Bronchial epithelial cell (primary cell): Measurements from ENCODE around the gene OPCML. TPM values are rescaled to one million over a fixed set of nuclear protein-coding genes. Genes with fewer than 3 reads are reported as not detected.

ENCODE experiments used
- DNase-seq: peaks from one replicate; pipeline ENCODE4 v3.0.0-alpha.2; 2010; ENCODE audit warnings: low read depth
- FAIRE-seq: peaks from 2 replicates; lab custom pipeline; 2011; peaks lifted over from hg19 to GRCh38; lab: Jason Lieb, UNC
- H3K27me3 ChIP-seq: 2 replicates; pipeline ENCODE4 v1.5.1; 2011; ENCODE audit warnings: low read length; ENCODE audit not compliant: control insufficient read depth, insufficient read depth
- H3K36me3 ChIP-seq: 2 replicates; pipeline ENCODE4 v1.5.1; 2011; ENCODE audit warnings: low read length; ENCODE audit not compliant: control insufficient read depth, insufficient read depth
- H3K4me3 ChIP-seq: 2 replicates; pipeline ENCODE4 v1.5.1; 2011; ENCODE audit warnings: mild to moderate bottlenecking, low read depth, low read length, control low read depth
- CTCF ChIP-seq: IDR thresholded peaks from 2 replicates; pipeline ENCODE4 v1.5.1; 2011; ENCODE audit warnings: mild to moderate bottlenecking, moderate library complexity, low read length, control low read depth, inconsistent platforms; ENCODE audit not compliant: insufficient read depth, severe bottlenecking
- total RNA-seq: library from RNA; depleted of rRNA; stranded (reverse); fragments of >200 nt; gene quantifications from 2 replicates; pipeline ENCODE4 v1.2.1, GENCODE V29; 2014

OPCML gene
- total RNA-seq, 1 donor from 2014 or later = not detected

- Histone ChIP-seq H3K27me3 (no peaks in the 10 kb centered on the region), H3K4me3 (no peak overlapping the region), H3K36me3 (no peaks in the 10 kb centered on the region)
- DNase-seq (no peak), FAIRE-seq (no peak)
- TF ChIP-seq CTCF = no peak
Observed at GRCh38 chr11:132840660-132841059, 691.6 kb downstream of the OPCML start.

- Histone ChIP-seq H3K36me3 (no peaks in the 10 kb centered on the region), H3K27me3 (no peaks in the 10 kb centered on the region), H3K4me3 (no peak overlapping the region)
- no peak for DNase-seq
- FAIRE-seq = no peak
- no peak for TF ChIP-seq CTCF
Observed at GRCh38 chr11:132840191-132840590, 692.1 kb downstream of the OPCML start.

- H3K36me3 ChIP-seq = no peaks in the 10 kb centered on the region
- DNase-seq (no peak), FAIRE-seq (no peak)
- H3K27me3 ChIP-seq = no peaks in the 10 kb centered on the region
- TF ChIP-seq CTCF = no peak
- no peak overlapping the region for H3K4me3 ChIP-seq
Observed at GRCh38 chr11:132839236-132839945, 692.9 kb downstream of the OPCML start.

- DNase-seq = peak; percentile 29
- H3K4me3 ChIP-seq = no peak overlapping the region
- TF ChIP-seq CTCF = no peak
- H3K36me3 ChIP-seq = no peaks in the 10 kb centered on the region
- H3K27me3 ChIP-seq = no peaks in the 10 kb centered on the region
- no peak for FAIRE-seq
Observed at GRCh38 chr11:132838627-132839026, 693.7 kb downstream of the OPCML start.

- Histone ChIP-seq H3K27me3 (no peaks in the 10 kb centered on the region), H3K36me3 (no peaks in the 10 kb centered on the region), H3K4me3 (no peak overlapping the region)
- FAIRE-seq = no peak
- no peak for TF ChIP-seq CTCF
- DNase-seq = no peak
Observed at GRCh38 chr11:132831272-132831671, 701.0 kb downstream of the OPCML start.

- no peaks in the 10 kb centered on the region for H3K27me3 ChIP-seq
- DNase-seq (no peak), FAIRE-seq (no peak)
- H3K4me3 ChIP-seq = no peak overlapping the region
- no peak for TF ChIP-seq CTCF
- no peaks in the 10 kb centered on the region for H3K36me3 ChIP-seq
Observed at GRCh38 chr11:132824642-132825041, 707.7 kb downstream of the OPCML start.
